ENCODE results near the gene ERICH4. TPM values are rescaled to one million over a fixed set of nuclear protein-coding genes. Genes with fewer than 3 reads are reported as not detected.

ERICH4 gene
- total RNA-seq, 2 experiments from 2014 or later: not detected

GRCh38 chr19:41414461-41414860, 28.5 kb upstream of the ERICH4 start:
- H3K4me1 Mint-ChIP-seq: peaks cover 5% of the 10 kb centered on the region
- ATAC-seq (no peak), DNase-seq (no peak)
- H3K9me3 Mint-ChIP-seq (ENCODE audit: low read depth): no peaks in the 10 kb centered on the region
- H3K36me3 Mint-ChIP-seq (ENCODE audit: low read depth): peaks cover 16% of the 10 kb centered on the region
- no peak overlapping the region for H3K4me3 Mint-ChIP-seq
- ChIA-PET CTCF (no interaction called here), POLR2A (no interaction called here)
- intact Hi-C loops (cut with DNase I, micrococcal nuclease): no loop called here
- H3K27me3 Mint-ChIP-seq: no peaks in the 10 kb centered on the region
- no peak overlapping the region for H3K27ac Mint-ChIP-seq

- no peak for ATAC-seq
- peaks cover 19% of the 10 kb centered on the region for H3K36me3 Mint-ChIP-seq (ENCODE audit: low read depth)
- POLR2A ChIA-PET: no interaction called here
- CTCF ChIA-PET: no interaction called here
- peaks cover under 1% of the 10 kb centered on the region for H3K4me1 Mint-ChIP-seq
- no peak for DNase-seq
- H3K9me3 Mint-ChIP-seq (ENCODE audit: low read depth): no peaks in the 10 kb centered on the region
- no peaks in the 10 kb centered on the region for H3K27me3 Mint-ChIP-seq
- H3K27ac Mint-ChIP-seq: no peak overlapping the region
- intact Hi-C loops (cut with DNase I, micrococcal nuclease): no loop called here
- H3K4me3 Mint-ChIP-seq: no peak overlapping the region
Measured at GRCh38 chr19:41415154-41415571, 27.8 kb upstream of the ERICH4 start.

- Mint-ChIP-seq H3K4me1 (no peaks in the 10 kb centered on the region), H3K9me3 (ENCODE audit: low read depth) (no peaks in the 10 kb centered on the region), H3K27ac (no peak overlapping the region), H3K27me3 (no peaks in the 10 kb centered on the region), H3K36me3 (ENCODE audit: low read depth) (peaks cover 19% of the 10 kb centered on the region), H3K4me3 (no peak overlapping the region)
- ChIA-PET POLR2A (no interaction called here), CTCF (no interaction called here)
- DNase-seq (no peak), ATAC-seq (no peak)
- intact Hi-C loops (cut with DNase I, micrococcal nuclease): no loop called here
Measured at GRCh38 chr19:41416194-41416674, 26.7 kb upstream of the ERICH4 start.

- ATAC-seq (no peak), DNase-seq (no peak)
- POLR2A ChIA-PET: no interaction called here
- intact Hi-C loops (cut with DNase I, micrococcal nuclease): no loop called here
- Mint-ChIP-seq H3K4me1 (no peaks in the 10 kb centered on the region), H3K4me3 (no peak overlapping the region), H3K27me3 (no peaks in the 10 kb centered on the region), H3K36me3 (ENCODE audit: low read depth) (peaks cover 22% of the 10 kb centered on the region), H3K9me3 (ENCODE audit: low read depth) (no peaks in the 10 kb centered on the region), H3K27ac (no peak overlapping the region)
- CTCF ChIA-PET: interaction anchor here (1.0 kb wide), 1 partner anchor 171 kb away, joined by 3 read pairs; no protein-coding TSS in a partner anchor
Measured at GRCh38 chr19:41420101-41420880, 22.7 kb upstream of the ERICH4 start.

- no peaks in the 10 kb centered on the region for H3K9me3 Mint-ChIP-seq (ENCODE audit: low read depth)
- H3K4me3 Mint-ChIP-seq: no peak overlapping the region
- no peaks in the 10 kb centered on the region for H3K27me3 Mint-ChIP-seq
- DNase-seq: no peak
- intact Hi-C loops (cut with DNase I, micrococcal nuclease): no loop called here
- POLR2A ChIA-PET: no interaction called here
- H3K36me3 Mint-ChIP-seq (ENCODE audit: low read depth): peaks cover 22% of the 10 kb centered on the region
- CTCF ChIA-PET: no interaction called here
- ATAC-seq: no peak
- no peak overlapping the region for H3K27ac Mint-ChIP-seq
- no peaks in the 10 kb centered on the region for H3K4me1 Mint-ChIP-seq
Measured at GRCh38 chr19:41421314-41421713, 21.6 kb upstream of the ERICH4 start.

- POLR2A ChIA-PET: no interaction called here
- no peaks in the 10 kb centered on the region for H3K27me3 Mint-ChIP-seq
- no peak for DNase-seq
- H3K9me3 Mint-ChIP-seq (ENCODE audit: low read depth): no peaks in the 10 kb centered on the region
- no peak overlapping the region for H3K27ac Mint-ChIP-seq
- H3K4me1 Mint-ChIP-seq: peaks cover 2% of the 10 kb centered on the region
- no peak overlapping the region for H3K4me3 Mint-ChIP-seq
- ATAC-seq: no peak
- intact Hi-C loops (cut with DNase I, micrococcal nuclease): no loop called here
- peaks cover 20% of the 10 kb centered on the region for H3K36me3 Mint-ChIP-seq (ENCODE audit: low read depth)
- CTCF ChIA-PET: no interaction called here
Measured at GRCh38 chr19:41421973-41422372, 21.0 kb upstream of the ERICH4 start.

GRCh38 chr19:41422456-41422855, 20.5 kb upstream of the ERICH4 start:
- intact Hi-C loops (cut with DNase I, micrococcal nuclease): no loop called here
- H3K36me3 Mint-ChIP-seq (ENCODE audit: low read depth): peaks cover 18% of the 10 kb centered on the region
- ATAC-seq (no peak), DNase-seq (no peak)
- POLR2A ChIA-PET: no interaction called here
- H3K27me3 Mint-ChIP-seq: no peaks in the 10 kb centered on the region
- no peaks in the 10 kb centered on the region for H3K9me3 Mint-ChIP-seq (ENCODE audit: low read depth)
- H3K4me3 Mint-ChIP-seq: no peak overlapping the region
- H3K4me1 Mint-ChIP-seq: peaks cover 6% of the 10 kb centered on the region
- H3K27ac Mint-ChIP-seq: no peak overlapping the region
- CTCF ChIA-PET: no interaction called here

- H3K9me3 Mint-ChIP-seq (ENCODE audit: low read depth): no peaks in the 10 kb centered on the region
- CTCF ChIA-PET: no interaction called here
Measured at GRCh38 chr19:41422955-41423354, 20.0 kb upstream of the ERICH4 start.

GRCh38 chr19:41424335-41425173, 18.4 kb upstream of the ERICH4 start:
- no peak overlapping the region for H3K4me3 Mint-ChIP-seq
- no peaks in the 10 kb centered on the region for H3K9me3 Mint-ChIP-seq (ENCODE audit: low read depth)
- ATAC-seq (no peak), DNase-seq (no peak)
- no peak overlapping the region for H3K27ac Mint-ChIP-seq
- intact Hi-C loops (cut with DNase I, micrococcal nuclease): loop anchor here in 1 of 2 experiments (5.0 kb wide), 1 partner anchor 222 kb away; no protein-coding TSS in a partner anchor
- peaks cover 18% of the 10 kb centered on the region for H3K4me1 Mint-ChIP-seq
- no peaks in the 10 kb centered on the region for H3K27me3 Mint-ChIP-seq
- peaks cover 20% of the 10 kb centered on the region for H3K36me3 Mint-ChIP-seq (ENCODE audit: low read depth)
- CTCF ChIA-PET: no interaction called here
- POLR2A ChIA-PET: interaction anchor here (0.6 kb wide), 3 partner anchors 13 to 129 kb away, joined by 3 to 8 read pairs (median 5); no protein-coding TSS in a partner anchor

More at GRCh38 chr19:41422955-41423354, 20.0 kb upstream of the ERICH4 start:
- H3K4me1 Mint-ChIP-seq: peaks cover 11% of the 10 kb centered on the region
- no peak overlapping the region for H3K4me3 Mint-ChIP-seq
- no peak overlapping the region for H3K27ac Mint-ChIP-seq
- POLR2A ChIA-PET: no interaction called here
- intact Hi-C loops (cut with DNase I, micrococcal nuclease): no loop called here
- H3K36me3 Mint-ChIP-seq (ENCODE audit: low read depth): peaks cover 18% of the 10 kb centered on the region
- ATAC-seq: no peak
- no peaks in the 10 kb centered on the region for H3K27me3 Mint-ChIP-seq
- no peak for DNase-seq

GRCh38 chr19:41425174-41426115, 17.5 kb upstream of the ERICH4 start:
- Mint-ChIP-seq H3K9me3 (ENCODE audit: low read depth) (no peaks in the 10 kb centered on the region), H3K27ac (no peak overlapping the region), H3K4me1 (peaks cover 18% of the 10 kb centered on the region), H3K36me3 (ENCODE audit: low read depth) (peaks cover 16% of the 10 kb centered on the region), H3K27me3 (no peaks in the 10 kb centered on the region), H3K4me3 (no peak overlapping the region)
- POLR2A ChIA-PET: interaction anchor here (0.6 kb wide), 1 partner anchor 122 kb away, joined by 8 read pairs; no protein-coding TSS in a partner anchor
- DNase-seq (no peak), ATAC-seq (no peak)
- intact Hi-C loops (cut with DNase I, micrococcal nuclease): loop anchor here in 1 of 2 experiments (5.0 kb wide), 1 partner anchor 223 kb away; no protein-coding TSS in a partner anchor
- CTCF ChIA-PET: no interaction called here
